ENCODE results near the gene CLIC3. TPM values are rescaled to one million over a fixed set of nuclear protein-coding genes. Genes with fewer than 3 reads are reported as not detected.

CLIC3 gene
- polyA plus RNA-seq, 4 donors = 0.34 to 1.4 (median 0.57) TPM

- DNase-seq (ENCODE audit: low read depth in 4 of 4, low spot score in 3 of 4) = no peak
Measured at GRCh38 chr9:136955202-136955942, 41.0 kb downstream of the CLIC3 start.

- DNase-seq (ENCODE audit: low read depth in 4 of 4, low spot score in 3 of 4) = no peak
Measured at GRCh38 chr9:136954270-136955083, 41.9 kb downstream of the CLIC3 start.

- DNase-seq (ENCODE audit: low read depth in 4 of 4, low spot score in 3 of 4) = no peak
Measured at GRCh38 chr9:136953771-136954269, 42.5 kb downstream of the CLIC3 start.

- no peak for DNase-seq (ENCODE audit: low read depth in 4 of 4, low spot score in 3 of 4)
Measured at GRCh38 chr9:136952876-136953770, 43.2 kb downstream of the CLIC3 start.

- no peak for DNase-seq (ENCODE audit: low read depth in 4 of 4, low spot score in 3 of 4)
Measured at GRCh38 chr9:136952321-136952850, 44.0 kb downstream of the CLIC3 start.

- DNase-seq (ENCODE audit: low read depth in 4 of 4, low spot score in 3 of 4) = no peak
Measured at GRCh38 chr9:136951541-136952320, 44.6 kb downstream of the CLIC3 start, which contains the start of gene LCN12. Gene LCN12, plus strand, starts transcription at chr9:136952273. Its CDS starts 55 bp downstream, at chr9:136952328.

- no peak for DNase-seq (ENCODE audit: low read depth in 4 of 4, low spot score in 3 of 4)
Measured at GRCh38 chr9:136950656-136951276, 45.6 kb downstream of the CLIC3 start.

- DNase-seq (ENCODE audit: low read depth in 4 of 4, low spot score in 3 of 4) = peak; percentile 75 to 90 (median 83)
Measured at GRCh38 chr9:136949817-136950655, 46.3 kb downstream of the CLIC3 start.

GRCh38 chr9:136949239-136949816 lies 47.0 kb downstream of the CLIC3 start:
- no peak for DNase-seq (ENCODE audit: low read depth in 4 of 4, low spot score in 3 of 4)

GRCh38 chr9:136947955-136948510 lies 48.3 kb downstream of the CLIC3 start:
- DNase-seq (ENCODE audit: low read depth in 4 of 4, low spot score in 3 of 4) = no peak

- no peak for DNase-seq (ENCODE audit: low read depth in 4 of 4, low spot score in 3 of 4)
Measured at GRCh38 chr9:136947028-136947891, 49.1 kb downstream of the CLIC3 start.

GRCh38 chr9:136946228-136947027 lies 49.9 kb downstream of the CLIC3 start:
- DNase-seq (ENCODE audit: low read depth in 4 of 4, low spot score in 3 of 4) = no peak

GRCh38 chr9:136945333-136946227 lies 50.8 kb downstream of the CLIC3 start:
- no peak for DNase-seq (ENCODE audit: low read depth in 4 of 4, low spot score in 3 of 4)

All from left renal pelvis (tissue), 4 donors.